Activated T-cell treated with anti-CD3 and anti-CD28 coated beads, Interleukin-2, amount 50 U/mL, for 24 hours (primary cell): ENCODE data around the gene GFOD2.

Experiments used
- DNase-seq: peaks from one replicate; pipeline ENCODE4 v3.0.0-alpha.2; 2020
- H3K27ac Mint-ChIP-seq: 2 replicates; pipeline ENCODE4 v1.8.0; 2020; ENCODE audit warnings: mild to moderate bottlenecking, mixed read lengths
- H3K27me3 Mint-ChIP-seq: 2 replicates; pipeline ENCODE4 v1.8.0; 2020; ENCODE audit warnings: mixed read lengths
- H3K36me3 Mint-ChIP-seq: 2 replicates; pipeline ENCODE4 v1.8.0; 2020; ENCODE audit warnings: low read depth, mixed read lengths
- H3K4me1 Mint-ChIP-seq: 2 replicates; pipeline ENCODE4 v1.8.0; 2020; ENCODE audit warnings: low read depth, mixed read lengths
- H3K4me3 Mint-ChIP-seq: 2 replicates; pipeline ENCODE4 v1.8.0; 2020; ENCODE audit warnings: mild to moderate bottlenecking, moderate library complexity, mixed read lengths
- H3K9me3 Mint-ChIP-seq: 2 replicates; pipeline ENCODE4 v1.8.0; 2020; ENCODE audit warnings: mixed read lengths

The GFOD2 gene

GRCh38 chr16:67665598-67665997, 53.5 kb downstream of the GFOD2 start:
- peak overlapping the region; percentile 71 for H3K27ac Mint-ChIP-seq
- no peak for DNase-seq
- H3K4me1 Mint-ChIP-seq, result peaks cover 32% of the 10 kb centered on the region
- no peaks in the 10 kb centered on the region for H3K27me3 Mint-ChIP-seq
- H3K36me3 Mint-ChIP-seq, result peaks cover 21% of the 10 kb centered on the region
- no peaks in the 10 kb centered on the region for H3K9me3 Mint-ChIP-seq
- peak overlapping the region; percentile 79 for H3K4me3 Mint-ChIP-seq

GRCh38 chr16:67664871-67665270, 54.2 kb downstream of the GFOD2 start:
- no peak for DNase-seq
- no peaks in the 10 kb centered on the region for H3K27me3 Mint-ChIP-seq
- no peaks in the 10 kb centered on the region for H3K9me3 Mint-ChIP-seq
- H3K4me1 Mint-ChIP-seq, result peaks cover 32% of the 10 kb centered on the region
- no peak overlapping the region for H3K4me3 Mint-ChIP-seq
- peaks cover 25% of the 10 kb centered on the region for H3K36me3 Mint-ChIP-seq
- no peak overlapping the region for H3K27ac Mint-ChIP-seq

GRCh38 chr16:67664258-67664657, 54.9 kb downstream of the GFOD2 start:
- H3K4me3 Mint-ChIP-seq, result no peak overlapping the region
- peaks cover 32% of the 10 kb centered on the region for H3K4me1 Mint-ChIP-seq
- no peak for DNase-seq
- no peaks in the 10 kb centered on the region for H3K9me3 Mint-ChIP-seq
- H3K36me3 Mint-ChIP-seq, result peaks cover 31% of the 10 kb centered on the region
- no peaks in the 10 kb centered on the region for H3K27me3 Mint-ChIP-seq
- no peak overlapping the region for H3K27ac Mint-ChIP-seq

- H3K9me3 Mint-ChIP-seq, result no peaks in the 10 kb centered on the region
- DNase-seq, result no peak
- peaks cover 35% of the 10 kb centered on the region for H3K4me1 Mint-ChIP-seq
- no peak overlapping the region for H3K4me3 Mint-ChIP-seq
- H3K27ac Mint-ChIP-seq, result no peak overlapping the region
- H3K36me3 Mint-ChIP-seq, result peaks cover 35% of the 10 kb centered on the region
- H3K27me3 Mint-ChIP-seq, result no peaks in the 10 kb centered on the region
Measured at GRCh38 chr16:67663877-67664222, 55.3 kb downstream of the GFOD2 start.

- peaks cover 40% of the 10 kb centered on the region for H3K4me1 Mint-ChIP-seq
- no peak overlapping the region for H3K27ac Mint-ChIP-seq
- peaks cover 40% of the 10 kb centered on the region for H3K36me3 Mint-ChIP-seq
- no peaks in the 10 kb centered on the region for H3K27me3 Mint-ChIP-seq
- no peaks in the 10 kb centered on the region for H3K9me3 Mint-ChIP-seq
- H3K4me3 Mint-ChIP-seq, result no peak overlapping the region
- DNase-seq, result no peak
Measured at GRCh38 chr16:67663151-67663876, 55.8 kb downstream of the GFOD2 start.

GRCh38 chr16:67662653-67663010, 56.5 kb downstream of the GFOD2 start:
- peaks cover 41% of the 10 kb centered on the region for H3K4me1 Mint-ChIP-seq
- no peak for DNase-seq
- no peaks in the 10 kb centered on the region for H3K9me3 Mint-ChIP-seq
- H3K4me3 Mint-ChIP-seq, result no peak overlapping the region
- no peak overlapping the region for H3K27ac Mint-ChIP-seq
- H3K36me3 Mint-ChIP-seq, result peaks cover 47% of the 10 kb centered on the region
- no peaks in the 10 kb centered on the region for H3K27me3 Mint-ChIP-seq

GRCh38 chr16:67661886-67662652, 57.0 kb downstream of the GFOD2 start:
- H3K27ac Mint-ChIP-seq, result no peak overlapping the region
- H3K4me3 Mint-ChIP-seq, result peak overlapping the region; percentile 92
- no peaks in the 10 kb centered on the region for H3K9me3 Mint-ChIP-seq
- H3K27me3 Mint-ChIP-seq, result no peaks in the 10 kb centered on the region
- H3K36me3 Mint-ChIP-seq, result peaks cover 53% of the 10 kb centered on the region
- DNase-seq, result no peak
- peaks cover 37% of the 10 kb centered on the region for H3K4me1 Mint-ChIP-seq

- Mint-ChIP-seq H3K27ac (peak overlapping the region; percentile 88), H3K4me1 (peaks cover 36% of the 10 kb centered on the region), H3K27me3 (no peaks in the 10 kb centered on the region), H3K36me3 (peaks cover 61% of the 10 kb centered on the region), H3K4me3 (peak overlapping the region; percentile 92), H3K9me3 (no peaks in the 10 kb centered on the region)
- no peak for DNase-seq
Measured at GRCh38 chr16:67661101-67661761, 57.9 kb downstream of the GFOD2 start.

GRCh38 chr16:67660564-67661028, 58.5 kb downstream of the GFOD2 start, which contains the start of gene PARD6A:
Gene PARD6A (plus strand): TSS chr16:67660960. CDS start chr16:67661039, 79 bp downstream.
- Mint-ChIP-seq H3K9me3 (no peaks in the 10 kb centered on the region), H3K4me1 (peaks cover 32% of the 10 kb centered on the region), H3K4me3 (peak within 1 kb of the TSS; percentile 92), H3K27me3 (no peaks in the 10 kb centered on the region), H3K27ac (peak within 1 kb of the TSS; percentile 98), H3K36me3 (peaks cover 67% of the 10 kb centered on the region)
- DNase-seq, result peak; percentile 94

GRCh38 chr16:67659675-67660563, 59.2 kb downstream of the GFOD2 start, which contains the start of gene ACD:
Gene ACD (minus strand): TSS chr16:67660260. CDS start chr16:67660220, 40 bp downstream.
- Mint-ChIP-seq H3K27me3 (no peaks in the 10 kb centered on the region), H3K4me1 (peaks cover 29% of the 10 kb centered on the region), H3K4me3 (peak within 1 kb of the TSS; percentile 92), H3K9me3 (no peaks in the 10 kb centered on the region), H3K27ac (peak within 1 kb of the TSS; percentile 98), H3K36me3 (peaks cover 74% of the 10 kb centered on the region)
- peak; percentile 96 for DNase-seq

GRCh38 chr16:67658849-67659674, 60.1 kb downstream of the GFOD2 start:
- Mint-ChIP-seq H3K27ac (peak overlapping the region; percentile 98), H3K4me3 (peak overlapping the region; percentile 92), H3K4me1 (peaks cover 29% of the 10 kb centered on the region), H3K27me3 (no peaks in the 10 kb centered on the region), H3K9me3 (no peaks in the 10 kb centered on the region), H3K36me3 (peaks cover 75% of the 10 kb centered on the region)
- DNase-seq, result peak; percentile 55

GRCh38 chr16:67657751-67658518, 61.2 kb downstream of the GFOD2 start:
- Mint-ChIP-seq H3K27ac (peak overlapping the region; percentile 66), H3K4me3 (peak overlapping the region; percentile 92), H3K36me3 (peaks cover 75% of the 10 kb centered on the region), H3K9me3 (no peaks in the 10 kb centered on the region), H3K27me3 (no peaks in the 10 kb centered on the region), H3K4me1 (peaks cover 29% of the 10 kb centered on the region)
- no peak for DNase-seq
